ENCODE results near the gene CDH4. TPM values are rescaled to one million over a fixed set of nuclear protein-coding genes. Genes with fewer than 3 reads are reported as not detected.

Gene CDH4
- total and polyA plus RNA-seq, 2 donors (not counting 3 experiments of a cell fraction or from before 2014, with no cell fraction given) = 0.17 to 0.51 TPM

GRCh38 chr20:61938839-61939690 lies 687.0 kb downstream of the CDH4 start:
- no peaks in the 10 kb centered on the region for H3K9me3 ChIP-seq (replicated peaks; ENCODE audit: control insufficient read depth, insufficient read depth, low read length)
- no peaks in the 10 kb centered on the region for H3K9me1 ChIP-seq (replicated peaks; ENCODE audit: control insufficient read depth, extremely low read depth, insufficient read depth, low read length)
- no peaks in the 10 kb centered on the region for H3K79me2 ChIP-seq (ENCODE audit: control insufficient read depth, insufficient read depth, low read length)
- no peaks in the 10 kb centered on the region for H3K36me3 ChIP-seq (ENCODE audit: control insufficient read depth in 2 of 2, extremely low read depth in 1 of 2, insufficient read depth in 2 of 2, low read length in 2 of 2)
- H3K27ac ChIP-seq (ENCODE audit: insufficient read depth, low read depth, low read length) = no peak overlapping the region
- intact Hi-C loops (cut with micrococcal nuclease) = no loop called here
- no TSS peak for BruUV-seq (replicated peaks)
- no peak overlapping the region for H3K9ac ChIP-seq (replicated peaks; ENCODE audit: extremely low read depth, insufficient read depth, low read length)
- no peaks in the 10 kb centered on the region for H3K4me1 ChIP-seq (ENCODE audit: control insufficient read depth, extremely low read depth, insufficient read depth, low read length)
- no peak for TF ChIP-seq MAX (IDR thresholded peaks at IDR 0.05; ENCODE audit: insufficient read depth, insufficient read length)
- TF ChIP-seq POLR2A (IDR thresholded peaks at IDR 0.05; ENCODE audit: low read depth, low read length) = no peak
- POLR2A ChIA-PET = no interaction called here
- dilution Hi-C loops (cut with MboI; ENCODE audit: extremely low pct_ligation_motif_present, low sequenced_read_pairs) = no loop called here
- H2AFZ ChIP-seq (ENCODE audit: low read depth, low read length) = no peak overlapping the region
- no peaks in the 10 kb centered on the region for H4K20me1 ChIP-seq (replicated peaks; ENCODE audit: control insufficient read depth, extremely low read depth, insufficient read depth, low read length)
- FAIRE-seq (no peak), DNase-seq (ENCODE audit: low read depth, low spot score) (no peak)
- H3K4me2 ChIP-seq (ENCODE audit: insufficient read depth, low read length) = no peak overlapping the region
- CTCF ChIA-PET = no interaction called here
- H3K27me3 ChIP-seq (ENCODE audit: control insufficient read depth in 2 of 2, insufficient read depth in 2 of 2, low read length in 2 of 2) = no peaks in the 10 kb centered on the region
- H3K4me3 ChIP-seq (replicated peaks in 1 of 3; ENCODE audit: insufficient read depth in 1 of 3, low read depth in 1 of 3, low read length in 3 of 3) = no peak overlapping the region

GRCh38 chr20:61939691-61940360 lies 687.8 kb downstream of the CDH4 start:
- Histone ChIP-seq H3K4me2 (ENCODE audit: insufficient read depth, low read length) (no peak overlapping the region), H3K79me2 (ENCODE audit: control insufficient read depth, insufficient read depth, low read length) (no peaks in the 10 kb centered on the region), H3K4me3 (replicated peaks in 1 of 3; ENCODE audit: insufficient read depth in 1 of 3, low read depth in 1 of 3, low read length in 3 of 3) (no peak overlapping the region), H3K36me3 (ENCODE audit: control insufficient read depth in 2 of 2, extremely low read depth in 1 of 2, insufficient read depth in 2 of 2, low read length in 2 of 2) (no peaks in the 10 kb centered on the region), H3K9ac (replicated peaks; ENCODE audit: extremely low read depth, insufficient read depth, low read length) (no peak overlapping the region), H4K20me1 (replicated peaks; ENCODE audit: control insufficient read depth, extremely low read depth, insufficient read depth, low read length) (no peaks in the 10 kb centered on the region), H3K27ac (ENCODE audit: insufficient read depth, low read depth, low read length) (no peak overlapping the region), H2AFZ (ENCODE audit: low read depth, low read length) (no peak overlapping the region), H3K9me3 (replicated peaks; ENCODE audit: control insufficient read depth, insufficient read depth, low read length) (no peaks in the 10 kb centered on the region), H3K4me1 (ENCODE audit: control insufficient read depth, extremely low read depth, insufficient read depth, low read length) (no peaks in the 10 kb centered on the region), H3K9me1 (replicated peaks; ENCODE audit: control insufficient read depth, extremely low read depth, insufficient read depth, low read length) (no peaks in the 10 kb centered on the region), H3K27me3 (ENCODE audit: control insufficient read depth in 2 of 2, insufficient read depth in 2 of 2, low read length in 2 of 2) (no peaks in the 10 kb centered on the region)
- no TSS peak for BruUV-seq (replicated peaks)
- intact Hi-C loops (cut with micrococcal nuclease) (no loop called here), dilution Hi-C loops (cut with MboI; ENCODE audit: extremely low pct_ligation_motif_present, low sequenced_read_pairs) (no loop called here)
- FAIRE-seq (no peak), DNase-seq (ENCODE audit: low read depth, low spot score) (no peak)
- TF ChIP-seq FOS (IDR thresholded peaks at IDR 0.05; ENCODE audit: borderline replicate concordance, insufficient read depth, low read length) = no peak
- TF ChIP-seq GATA2 (IDR thresholded peaks at IDR 0.05; ENCODE audit: insufficient read depth, insufficient read length, low read depth, low read length) = no peak
- TF ChIP-seq POLR2AphosphoS5 (IDR thresholded peaks at IDR 0.05; ENCODE audit: insufficient read depth, low read depth, low read length) = no peak
- no peak for TF ChIP-seq JUN (IDR thresholded peaks at IDR 0.05; ENCODE audit: borderline replicate concordance, insufficient read depth, insufficient read length, low read depth)
- TF ChIP-seq EZH2 (IDR thresholded peaks at IDR 0.05; ENCODE audit: borderline replicate concordance, low read depth, low read length, severe bottlenecking) = no peak
- TF ChIP-seq MYC (IDR thresholded peaks at IDR 0.05; ENCODE audit: low read depth, low read length) = no peak
- TF ChIP-seq CTCF (IDR thresholded peaks at IDR 0.05; ENCODE audit: extremely low read depth in 1 of 2, insufficient read depth in 1 of 2, low read depth in 1 of 2, low read length in 2 of 2) = no peak
- TF ChIP-seq POLR2A (IDR thresholded peaks at IDR 0.05; ENCODE audit: low read depth, low read length) = no peak
- TF ChIP-seq MAX (IDR thresholded peaks at IDR 0.05; ENCODE audit: insufficient read depth, insufficient read length) = no peak
- POLR2A ChIA-PET = no interaction called here
- CTCF ChIA-PET = no interaction called here

Data from endothelial cell of umbilical vein (primary cell).